ENCODE data around the gene SPINK4.

- TF ChIP-seq CTCF (IDR thresholded peaks at IDR 0.05) (no peak), POLR2A (IDR thresholded peaks at IDR 0.05) (no peak)
Observed at GRCh38 chr9:33221568-33221884, 18.4 kb upstream of the SPINK4 start.
